Adrenal gland (tissue), 12 donors: ENCODE results near the gene CFAP77. TPM values are rescaled to one million over a fixed set of nuclear protein-coding genes. Genes with fewer than 3 reads are reported as not detected.

Experiments
- DNase-seq, 7 donors: peaks; one replicate each; pipeline ENCODE4 v3.0.0-alpha.2; 2019 to 2020
- H3K27ac ChIP-seq, 5 donors: fragments of 200-600 bp; sonication (generic) in 4 of 5; 1 replicate in 3 of 5; 2 replicates in 2 of 5; pipeline versions ENCODE4 v1.5.1 to v1.8.0; 2016 to 2020; ENCODE audit warnings: mild to moderate bottlenecking in 1 of 5
- H3K27me3 ChIP-seq: fragments of 200-600 bp; 2 replicates; pipeline ENCODE4 v1.8.0; 2021
- H3K36me3 ChIP-seq, 2 donors: fragments of 200-600 bp; replicated peaks in 1 of 2; 1 replicate in 1 of 2; 2 replicates in 1 of 2; pipeline versions ENCODE4 v1.5.1 to v1.8.0; 2018 to 2022
- H3K4me1 ChIP-seq, 2 donors: fragments of 200-600 bp; replicated peaks in 1 of 2; 1 replicate in 1 of 2; 2 replicates in 1 of 2; pipeline versions ENCODE4 v1.5.1 to v1.8.0; 2018 to 2021
- H3K4me3 ChIP-seq, 4 donors: fragments of 200-600 bp; sonication (generic) in 3 of 4; one replicate each; pipeline ENCODE4 v1.5.1; 2016 to 2018
- H3K9me3 ChIP-seq, 3 donors: fragments of 200-600 bp; sonication (generic) in 1 of 3; replicated peaks in 1 of 3; 1 replicate in 2 of 3; 2 replicates in 1 of 3; pipeline versions ENCODE4 v1.5.1 to v1.8.0; 2016 to 2021
- POLR2A ChIP-seq, 2 donors: fragments of 450-650 bp; IDR thresholded peaks; one replicate each; pipeline ENCODE4 v1.6.1; 2017; ENCODE audit warnings: antibody characterized with exemption in 2 of 2, mild to moderate bottlenecking in 2 of 2, moderate library complexity in 1 of 2
- WGBS, 4 donors: extraction: QIAGEN DNeasy Blood & Tissue Kit in 2 of 4; methylation state at CpG; one replicate each; pipeline versions ENCODE4 v1.1.5 to v1.1.7; 2013 to 2017; 5-methylcytosine and 5-hydroxymethylcytosine counted together
- intact Hi-C, 2 donors: fragments of 100-400 bp; cut with DNase I; formaldehyde crosslinking; loops; one replicate each; pipeline versions ENCODE4 v1.14.1 to v1.15.0; 2022 to 2023
- polyA plus RNA-seq, 3 donors: library from polyadenylated mRNA; stranded (reverse); fragments of 200-250 nt in 2 of 3; fragments of 350-450 nt in 1 of 3; fragmentation: Illumina TruSeq in 1 of 3; extraction: RNeasy Lipid Tissue Mini Kit (QIAGEN cat#74804) in 1 of 3; gene quantifications; one replicate each; pipeline ENCODE4 v1.2.3, GENCODE V29; 2013 to 2014
- total RNA-seq, 9 donors: library from RNA; depleted of rRNA in 4 of 9; stranded (reverse); fragments of >200 nt in 4 of 9; fragments of 120-200 nt in 1 of 9; fragmentation: NEBNext Ultra II Directional in 1 of 9; extraction: Animal tissue kit (Norgen Biotek cat#: 25700) in 1 of 9; gene quantifications; one replicate each; pipeline versions ENCODE4 v1.1.0 to v1.2.4, GENCODE V29; 2013 to 2023
- TF ChIP-seq, protein P1 (sequence below), 6 experiments: fragments of 450-650 bp in 4 of 6; fragments of 200-600 bp in 2 of 6; sonication (generic) in 1 of 6; IDR thresholded peaks; 1 replicate in 5 of 6; 2 replicates in 1 of 6; pipeline versions ENCODE4 v1.5.1 to v1.8.0; 2016 to 2021; ENCODE audit warnings: antibody characterized with exemption in 6 of 6, mild to moderate bottlenecking in 2 of 6, moderate library complexity in 1 of 6
- donor health status: healthy with polysubstance abuse.
- donor health status: Bipolar disorder and iron deficiency.
- donor health status: DM: yes; HTN: yes; CAD: no.
- donor health status: DM: no; HTN: no; CAD: no.
- donor health status: DM: no; HTN: no; CAD: no.
- donor health status: DM: yes; HTN: yes; CAD: no.

CFAP77 gene
- total and polyA plus RNA-seq, 12 donors: not detected

DNA sequence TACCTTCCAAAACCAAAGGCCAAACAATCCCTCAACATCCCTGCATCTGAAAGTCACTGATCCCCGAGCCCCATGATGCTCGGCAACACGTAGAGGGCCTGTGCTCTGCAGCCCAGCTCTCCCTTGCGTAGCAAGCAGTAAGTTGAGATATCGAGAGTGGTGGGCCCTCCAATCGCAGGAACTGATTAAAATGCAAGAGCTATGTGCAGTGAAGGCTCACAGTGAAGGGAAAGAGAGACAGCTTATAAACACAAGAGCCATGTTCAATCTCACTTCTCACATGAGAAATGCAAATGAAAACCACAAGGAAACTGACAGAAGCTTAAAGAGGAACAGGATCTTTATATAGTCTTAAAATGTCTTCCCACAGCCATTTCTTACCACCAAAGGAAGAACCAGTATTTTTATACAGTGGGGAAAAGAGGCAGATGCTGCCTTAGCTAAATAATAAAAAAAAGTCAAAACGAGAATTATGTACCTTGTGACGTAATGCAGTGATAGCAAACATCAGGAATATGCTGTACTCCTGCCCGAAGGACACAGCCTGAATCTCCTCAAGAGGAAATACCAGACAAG, 28.0 kb upstream of the CFAP77 start:
- no peak for DNase-seq
- Histone ChIP-seq H3K9me3 (no peaks in the 10 kb centered on the region), H3K27me3 (no peaks in the 10 kb centered on the region), H3K4me3 (no peak overlapping the region), H3K36me3 (peaks cover 0 to 38% of the 10 kb centered on the region in 2 donors), H3K4me1 (no peaks in the 10 kb centered on the region), H3K27ac (peak overlapping the region in 1 of 5 donors; percentile 7)
- WGBS, 4 donors: 76 to 88% (median 84%) methylated on average over 9 of the region's 9 CpGs
- TF ChIP-seq POLR2A (IDR thresholded peaks at IDR 0.05): no peak
- TF ChIP-seq, protein P1, sequence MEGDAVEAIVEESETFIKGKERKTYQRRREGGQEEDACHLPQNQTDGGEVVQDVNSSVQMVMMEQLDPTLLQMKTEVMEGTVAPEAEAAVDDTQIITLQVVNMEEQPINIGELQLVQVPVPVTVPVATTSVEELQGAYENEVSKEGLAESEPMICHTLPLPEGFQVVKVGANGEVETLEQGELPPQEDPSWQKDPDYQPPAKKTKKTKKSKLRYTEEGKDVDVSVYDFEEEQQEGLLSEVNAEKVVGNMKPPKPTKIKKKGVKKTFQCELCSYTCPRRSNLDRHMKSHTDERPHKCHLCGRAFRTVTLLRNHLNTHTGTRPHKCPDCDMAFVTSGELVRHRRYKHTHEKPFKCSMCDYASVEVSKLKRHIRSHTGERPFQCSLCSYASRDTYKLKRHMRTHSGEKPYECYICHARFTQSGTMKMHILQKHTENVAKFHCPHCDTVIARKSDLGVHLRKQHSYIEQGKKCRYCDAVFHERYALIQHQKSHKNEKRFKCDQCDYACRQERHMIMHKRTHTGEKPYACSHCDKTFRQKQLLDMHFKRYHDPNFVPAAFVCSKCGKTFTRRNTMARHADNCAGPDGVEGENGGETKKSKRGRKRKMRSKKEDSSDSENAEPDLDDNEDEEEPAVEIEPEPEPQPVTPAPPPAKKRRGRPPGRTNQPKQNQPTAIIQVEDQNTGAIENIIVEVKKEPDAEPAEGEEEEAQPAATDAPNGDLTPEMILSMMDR (IDR thresholded peaks at IDR 0.05): no peak
- intact Hi-C loops: no loop called here

DNA sequence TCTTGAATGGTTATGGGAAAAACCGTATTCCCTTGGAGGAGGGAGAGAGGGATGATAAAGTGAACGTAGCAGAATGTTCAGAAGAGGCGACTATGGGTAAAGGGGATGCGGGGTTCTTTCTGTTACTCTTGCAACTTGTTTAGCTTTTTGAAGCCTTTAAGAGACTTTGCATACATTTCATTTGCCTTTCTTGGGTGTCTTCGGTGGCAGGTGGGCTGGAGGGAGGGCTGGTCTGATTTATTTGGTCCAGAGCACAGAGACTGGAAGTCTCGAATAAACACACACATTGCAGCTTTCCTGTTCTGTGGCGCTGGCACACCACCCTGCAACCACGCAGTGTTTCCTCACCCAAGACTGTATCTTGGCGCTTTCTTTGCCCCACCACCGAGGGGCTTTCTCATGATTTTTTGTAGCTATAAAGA, 26.5 kb upstream of the CFAP77 start:
- H3K4me1 ChIP-seq: no peaks in the 10 kb centered on the region
- TF ChIP-seq POLR2A (IDR thresholded peaks at IDR 0.05): no peak
- TF ChIP-seq, protein P1 (IDR thresholded peaks at IDR 0.05): no peak
- H3K9me3 ChIP-seq: no peaks in the 10 kb centered on the region
- H3K4me3 ChIP-seq: no peak overlapping the region
- H3K36me3 ChIP-seq: peaks cover 0 to 52% of the 10 kb centered on the region in 2 donors
- 82 to 90% (median 84%) methylated on average over 10 of the region's 10 CpGs for WGBS, 4 donors
- H3K27ac ChIP-seq: no peak overlapping the region
- DNase-seq: no peak
- H3K27me3 ChIP-seq: no peaks in the 10 kb centered on the region
- intact Hi-C loops: no loop called here

DNA sequence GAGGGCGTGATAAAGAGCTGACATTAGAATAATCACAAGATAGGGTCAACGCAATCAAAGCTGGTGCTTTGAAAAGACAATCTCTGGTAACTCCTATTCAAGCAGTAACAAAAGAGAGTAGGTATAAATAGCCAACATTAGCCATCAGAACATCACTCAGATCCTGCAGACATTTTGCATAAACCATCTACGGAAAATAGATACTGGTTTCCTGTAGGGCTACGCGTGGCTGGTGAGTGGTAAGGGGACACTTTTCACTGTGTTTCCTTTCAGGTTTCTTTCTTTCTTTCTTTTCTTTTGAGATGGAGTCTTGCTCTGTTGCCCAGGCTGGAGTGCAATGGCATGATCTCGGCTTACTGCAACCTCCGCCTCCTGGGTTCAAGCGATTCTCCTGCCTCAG, 25.6 kb upstream of the CFAP77 start:
- Histone ChIP-seq H3K9me3 (no peaks in the 10 kb centered on the region), H3K27me3 (no peaks in the 10 kb centered on the region), H3K4me1 (no peaks in the 10 kb centered on the region), H3K4me3 (no peak overlapping the region), H3K36me3 (peaks cover 0 to 53% of the 10 kb centered on the region in 2 donors), H3K27ac (no peak overlapping the region)
- WGBS, 4 donors: 92 to 96% (median 94%) methylated on average over 8 of the region's 8 CpGs
- TF ChIP-seq POLR2A (IDR thresholded peaks at IDR 0.05): no peak
- TF ChIP-seq, protein P1 (IDR thresholded peaks at IDR 0.05): no peak
- intact Hi-C loops: no loop called here
- DNase-seq: no peak

DNA sequence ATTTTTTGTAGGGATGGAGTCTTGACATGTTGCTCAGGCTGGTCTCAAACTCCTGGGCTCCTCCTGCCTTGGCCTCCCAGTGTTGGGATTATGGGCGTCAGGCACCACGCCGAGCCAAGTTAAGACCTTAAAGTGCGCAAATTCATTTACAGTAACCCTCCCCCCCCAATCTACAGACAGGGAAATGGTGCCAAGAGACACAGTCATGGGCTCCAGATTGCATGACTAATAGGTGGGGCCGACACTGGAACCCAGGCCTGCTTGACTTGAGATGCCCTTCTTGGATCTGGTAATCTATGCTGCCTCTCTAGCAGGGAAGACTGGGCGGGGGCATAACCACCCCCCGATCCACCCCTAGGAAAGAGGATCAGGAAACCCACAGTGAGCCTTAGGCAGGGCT, 22.9 kb upstream of the CFAP77 start:
- WGBS, 4 donors: 92 to 99% (median 95%) methylated on average over 5 to 7 of the region's 7 CpGs
- TF ChIP-seq, protein P1 (IDR thresholded peaks at IDR 0.05): no peak
- no peak for TF ChIP-seq POLR2A (IDR thresholded peaks at IDR 0.05)
- H3K4me3 ChIP-seq: no peak overlapping the region
- H3K27me3 ChIP-seq: no peaks in the 10 kb centered on the region
- no peaks in the 10 kb centered on the region for H3K4me1 ChIP-seq
- no peaks in the 10 kb centered on the region for H3K9me3 ChIP-seq
- H3K36me3 ChIP-seq: peaks cover 0 to 79% of the 10 kb centered on the region in 2 donors
- no peak for DNase-seq
- intact Hi-C loops: no loop called here
- H3K27ac ChIP-seq: no peak overlapping the region
